HG02678 (cell line): ENCODE measurements around the gene VDR.

Experiments used
- ATAC-seq: cut with Tn5 transposase; IDR thresholded peaks from one replicate; pipeline ENCODE4 v1.9.1; 2021; ENCODE audit warnings: mild to moderate bottlenecking, moderate library complexity; ENCODE audit not compliant: unreplicated experiment

VDR gene

GRCh38 chr12:47834199-47834903 is 70.4 kb downstream of the VDR start:
- ATAC-seq = no peak

GRCh38 chr12:47833591-47834012 is 71.2 kb downstream of the VDR start:
- no peak for ATAC-seq

GRCh38 chr12:47832263-47832933 is 72.4 kb downstream of the VDR start:
- no peak for ATAC-seq

GRCh38 chr12:47829584-47829983 is 75.2 kb downstream of the VDR start:
- ATAC-seq = no peak

- ATAC-seq = no peak
Measured at GRCh38 chr12:47828976-47829482, 75.8 kb downstream of the VDR start.

- ATAC-seq = no peak
Measured at GRCh38 chr12:47828008-47828975, 76.5 kb downstream of the VDR start.

GRCh38 chr12:47825173-47825639 is 79.6 kb downstream of the VDR start:
- ATAC-seq = no peak

- no peak for ATAC-seq
Measured at GRCh38 chr12:47824635-47825034, 80.2 kb downstream of the VDR start.

- no peak for ATAC-seq
Measured at GRCh38 chr12:47824198-47824597, 80.6 kb downstream of the VDR start.

GRCh38 chr12:47823422-47824086 is 81.2 kb downstream of the VDR start:
- ATAC-seq = no peak

- no peak for ATAC-seq
Measured at GRCh38 chr12:47822863-47823262, 81.9 kb downstream of the VDR start.

- no peak for ATAC-seq
Measured at GRCh38 chr12:47822401-47822800, 82.4 kb downstream of the VDR start.

- ATAC-seq = no peak
Measured at GRCh38 chr12:47821346-47821706, 83.5 kb downstream of the VDR start.

GRCh38 chr12:47820631-47821345 is 84.0 kb downstream of the VDR start:
- no peak for ATAC-seq

GRCh38 chr12:47819896-47820630 is 84.7 kb downstream of the VDR start, which contains the start of gene HDAC7:
Gene HDAC7 (minus strand): TSS chr12:47819903. CDS start chr12:47819785, 118 bp downstream.
- peak; percentile 40 for ATAC-seq

GRCh38 chr12:47819138-47819895 is 85.5 kb downstream of the VDR start:
- peak; percentile 42 for ATAC-seq

- ATAC-seq = no peak
Measured at GRCh38 chr12:47818467-47819137, 86.2 kb downstream of the VDR start.

- ATAC-seq = no peak
Measured at GRCh38 chr12:47818007-47818376, 86.8 kb downstream of the VDR start.
